IPS-15b (cell line): ENCODE results near the gene SLC25A36.
"Not testable (repeated sequence)": the region's sequence is repeated elsewhere in the genome, so short reads cannot be mapped to it uniquely, and the experiment has no call there.

Source experiments
- H3K27me3 ChIP-seq: one replicate; pipeline ENCODE4 v1.6.1; 2013; ENCODE audit warnings: low read length; ENCODE audit not compliant: control insufficient read depth, insufficient read depth
- H3K36me3 ChIP-seq: one replicate; pipeline ENCODE4 v1.6.1; 2013; ENCODE audit warnings: low read length; ENCODE audit not compliant: control insufficient read depth, insufficient read depth
- H3K4me1 ChIP-seq: one replicate; pipeline ENCODE4 v1.6.1; 2013; ENCODE audit warnings: mild to moderate bottlenecking, low read length; ENCODE audit not compliant: control insufficient read depth, insufficient read depth
- H3K4me3 ChIP-seq: one replicate; pipeline ENCODE4 v1.5.1; 2013; ENCODE audit warnings: low read depth, low read length
- H3K9ac ChIP-seq: one replicate; pipeline ENCODE4 v1.6.1; 2013; ENCODE audit warnings: low read depth, mild to moderate bottlenecking, low read length
- H3K9me3 ChIP-seq: one replicate; pipeline ENCODE4 v1.6.1; 2013; ENCODE audit warnings: mild to moderate bottlenecking, low read length; ENCODE audit not compliant: control insufficient read depth, insufficient read depth

SLC25A36 gene

GRCh38 chr3:140933552-140933951, 8.1 kb upstream of the SLC25A36 start:
- no peak overlapping the region for H3K9ac ChIP-seq
- no peaks in the 10 kb centered on the region for H3K27me3 ChIP-seq
- H3K36me3 ChIP-seq: no peaks in the 10 kb centered on the region
- H3K4me1 ChIP-seq: no peaks in the 10 kb centered on the region
- no peak overlapping the region for H3K4me3 ChIP-seq
- H3K9me3 ChIP-seq: no peaks in the 10 kb centered on the region

- H3K27me3 ChIP-seq, H3K36me3 ChIP-seq, H3K9ac ChIP-seq, H3K4me1 ChIP-seq, H3K9me3 ChIP-seq, H3K4me3 ChIP-seq: not testable (repeated sequence)
Measured at GRCh38 chr3:140939305-140939704, 2.3 kb upstream of the SLC25A36 start.

GRCh38 chr3:140941090-140941433, 574 bp upstream of the SLC25A36 start:
- Histone ChIP-seq H3K9ac (no peak overlapping the region), H3K4me1 (no peaks in the 10 kb centered on the region), H3K9me3 (no peaks in the 10 kb centered on the region), H3K36me3 (no peaks in the 10 kb centered on the region), H3K4me3 (peak overlapping the region; percentile 57), H3K27me3 (no peaks in the 10 kb centered on the region)

GRCh38 chr3:140942221-140943104, 827 bp downstream of the SLC25A36 start:
- Histone ChIP-seq H3K36me3 (no peaks in the 10 kb centered on the region), H3K9me3 (no peaks in the 10 kb centered on the region), H3K4me1 (no peaks in the 10 kb centered on the region), H3K27me3 (no peaks in the 10 kb centered on the region), H3K4me3 (peak overlapping the region; percentile 78), H3K9ac (peak overlapping the region; percentile 86)

GRCh38 chr3:140943781-140944552, 2.3 kb downstream of the SLC25A36 start:
- H3K9me3 ChIP-seq: no peaks in the 10 kb centered on the region
- H3K27me3 ChIP-seq: no peaks in the 10 kb centered on the region
- H3K36me3 ChIP-seq: no peaks in the 10 kb centered on the region
- no peak overlapping the region for H3K4me3 ChIP-seq
- no peak overlapping the region for H3K9ac ChIP-seq
- no peaks in the 10 kb centered on the region for H3K4me1 ChIP-seq

- Histone ChIP-seq H3K36me3 (no peaks in the 10 kb centered on the region), H3K4me1 (peaks cover 4% of the 10 kb centered on the region), H3K9me3 (no peaks in the 10 kb centered on the region), H3K9ac (no peak overlapping the region), H3K4me3 (no peak overlapping the region), H3K27me3 (no peaks in the 10 kb centered on the region)
Measured at GRCh38 chr3:140948460-140949249, 7.0 kb downstream of the SLC25A36 start.

- H3K4me1 ChIP-seq: peaks cover 4% of the 10 kb centered on the region
Measured at GRCh38 chr3:140950144-140950543, 8.5 kb downstream of the SLC25A36 start.

GRCh38 chr3:140950863-140951262, 9.2 kb downstream of the SLC25A36 start:
- Histone ChIP-seq H3K4me1 (peaks cover 4% of the 10 kb centered on the region), H3K27me3 (no peaks in the 10 kb centered on the region), H3K9ac (no peak overlapping the region), H3K36me3 (no peaks in the 10 kb centered on the region), H3K4me3 (no peak overlapping the region), H3K9me3 (no peaks in the 10 kb centered on the region)

More at GRCh38 chr3:140950144-140950543, 8.5 kb downstream of the SLC25A36 start:
- Histone ChIP-seq H3K27me3 (no peaks in the 10 kb centered on the region), H3K4me3 (no peak overlapping the region), H3K36me3 (no peaks in the 10 kb centered on the region), H3K9me3 (no peaks in the 10 kb centered on the region), H3K9ac (no peak overlapping the region)

GRCh38 chr3:140951750-140952149, 10.1 kb downstream of the SLC25A36 start:
- not testable (repeated sequence) for H3K4me3 ChIP-seq, H3K4me1 ChIP-seq, H3K27me3 ChIP-seq, H3K9me3 ChIP-seq, H3K9ac ChIP-seq, H3K36me3 ChIP-seq

- Histone ChIP-seq H3K27me3 (no peaks in the 10 kb centered on the region), H3K4me1 (peaks cover 4% of the 10 kb centered on the region), H3K36me3 (no peaks in the 10 kb centered on the region), H3K9ac (no peak overlapping the region), H3K9me3 (no peaks in the 10 kb centered on the region), H3K4me3 (no peak overlapping the region)
Measured at GRCh38 chr3:140953028-140953960, 11.7 kb downstream of the SLC25A36 start.

GRCh38 chr3:140954576-140954975, 12.9 kb downstream of the SLC25A36 start:
- H3K27me3 ChIP-seq: no peaks in the 10 kb centered on the region
- peaks cover 4% of the 10 kb centered on the region for H3K4me1 ChIP-seq
- no peaks in the 10 kb centered on the region for H3K36me3 ChIP-seq

More at GRCh38 chr3:140954576-140954975, 12.9 kb downstream of the SLC25A36 start:
- Histone ChIP-seq H3K4me3 (no peak overlapping the region), H3K9ac (no peak overlapping the region), H3K9me3 (no peaks in the 10 kb centered on the region)
